Upper lobe of left lung (tissue), 6 donors: ENCODE data around the gene RPA1. TPM values are rescaled to one million over a fixed set of nuclear protein-coding genes. Genes with fewer than 3 reads are reported as not detected.
A peak's percentile ranks its signal among the peaks of the same experiment; 100 is the strongest.

Source experiments
- ATAC-seq, 2 donors: fragments of 200-7000 bp; cut with Tn5 transposase; one replicate each; pipeline ENCODE4 v1.9.1; 2022; ENCODE audit warnings: mild to moderate bottlenecking in 2 of 2, moderate library complexity in 2 of 2; ENCODE audit not compliant: low FRiP score in 2 of 2
- DNase-seq, 2 donors: peaks; one replicate each; pipeline ENCODE4 v3.0.0-alpha.2; 2019 to 2020
- H3K27ac ChIP-seq, 4 donors: fragments of 200-600 bp; sonication (generic); one replicate each; pipeline ENCODE4 v1.5.1; 2016 to 2019
- H3K27me3 ChIP-seq, 4 donors: fragments of 200-600 bp; sonication (generic); one replicate each; pipeline ENCODE4 v1.5.1; 2017 to 2019
- H3K36me3 ChIP-seq, 4 donors: fragments of 200-600 bp; sonication (generic); one replicate each; pipeline ENCODE4 v1.5.1; 2016 to 2019
- H3K4me1 ChIP-seq, 4 donors: fragments of 200-600 bp; sonication (generic); one replicate each; pipeline ENCODE4 v1.5.1; 2018 to 2019
- H3K4me3 ChIP-seq, 4 donors: fragments of 200-600 bp; sonication (generic); one replicate each; pipeline ENCODE4 v1.5.1; 2017 to 2019; ENCODE audit warnings: mild to moderate bottlenecking in 2 of 4, moderate library complexity in 1 of 4
- H3K9me3 ChIP-seq, 4 donors: fragments of 200-600 bp; sonication (generic); one replicate each; pipeline ENCODE4 v1.5.1; 2018 to 2019
- EP300 ChIP-seq, 4 donors: sonication (generic); formaldehyde crosslinking; IDR thresholded peaks; one replicate each; pipeline ENCODE4 v1.5.1; 2017; ENCODE audit warnings: antibody characterized with exemption in 4 of 4, control low read depth in 2 of 4
- POLR2A ChIP-seq, 4 donors: fragments of 450-650 bp; IDR thresholded peaks; one replicate each; pipeline ENCODE4 v1.5.1; 2016 to 2017; ENCODE audit warnings: antibody characterized with exemption in 4 of 4, mild to moderate bottlenecking in 2 of 4
- POLR2AphosphoS5 ChIP-seq, 2 donors: sonication (generic); formaldehyde crosslinking; IDR thresholded peaks; one replicate each; pipeline ENCODE4 v1.5.1; 2017; ENCODE audit warnings: antibody characterized with exemption in 2 of 2
- WGBS, 2 donors: methylation state at CpG; one replicate each; pipeline ENCODE4 v1.1.5; 2017 to 2018; 5-methylcytosine and 5-hydroxymethylcytosine counted together
- total RNA-seq, 6 donors: library from RNA; depleted of rRNA in 4 of 6; stranded (reverse); fragments of >200 nt in 4 of 6; gene quantifications; one replicate each; pipeline versions ENCODE4 v1.1.0 to v1.2.1, GENCODE V29; 2016 to 2021
- TF ChIP-seq, protein P1 (sequence below), 6 experiments: fragments of 450-650 bp in 4 of 6; fragments of 200-600 bp in 2 of 6; sonication (generic) in 2 of 6; IDR thresholded peaks; one replicate each; pipeline ENCODE4 v1.5.1; 2016 to 2019; ENCODE audit warnings: antibody characterized with exemption in 6 of 6
- donor health status: DM: no; HTN: no; CAD: no; lungs with moderate emphysema.
- donor health status: DM: no; HTN: yes; CAD: no; lungs with severe emphysema.

Gene RPA1
- 10 to 100 TPM; 14.1 to 82.3 (median 24.8) TPM for total RNA-seq

DNA sequence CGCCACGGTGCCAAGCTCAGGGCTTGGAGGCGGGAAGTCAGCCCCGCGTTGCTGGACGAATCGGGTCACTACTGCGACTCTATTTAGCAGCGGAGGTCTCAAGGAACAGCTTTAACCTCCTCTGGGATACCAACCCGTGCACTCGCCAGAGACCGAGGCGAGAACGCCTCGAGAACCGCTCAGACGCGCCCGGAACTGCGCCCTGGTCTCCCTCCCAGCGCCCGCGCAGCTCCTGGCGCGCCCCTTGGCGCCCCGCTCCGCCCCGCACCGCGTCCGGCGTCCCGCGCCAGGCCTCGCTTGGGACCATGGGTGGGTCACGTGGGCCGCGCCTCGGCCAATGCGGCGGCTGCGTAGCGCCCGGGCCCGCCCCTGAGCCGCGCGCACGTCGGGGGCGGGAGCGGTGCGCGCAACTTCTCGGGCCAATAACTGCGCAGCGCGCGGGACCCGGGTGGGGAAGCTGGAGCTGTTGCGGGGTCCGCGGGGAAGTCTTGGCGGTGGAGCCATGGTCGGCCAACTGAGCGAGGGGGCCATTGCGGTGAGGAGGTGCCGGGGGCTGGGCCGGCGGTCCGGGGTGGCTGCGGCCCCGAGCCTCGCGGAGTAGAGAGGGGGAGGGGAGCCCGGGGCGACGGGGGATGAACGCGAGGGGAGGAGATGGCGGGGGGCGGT is at the start of gene RPA1, which contains the start of gene SMYD4:
RPA1 (plus strand) TSS at position 414 of the 666 bp plus-strand sequence; CDS start at position 503, 89 bp downstream.
SMYD4 (minus strand) TSS at position 311 of the 666 bp plus-strand sequence. CDS start 1,908 bp downstream, outside the sequence.
- H3K27me3 ChIP-seq = no peaks in the 10 kb centered on the region
- 0% methylated on average over 10 to 22 of the region's 83 CpGs for WGBS, 2 donors
- peak; percentile 98 to 100 for ATAC-seq
- peak; percentile 90 to 98 for DNase-seq
- peak within 1 kb of the TSS; percentile 77 to 93 (median 89) for H3K27ac ChIP-seq
- no peak for TF ChIP-seq EP300 (IDR thresholded peaks at IDR 0.05)
- peak in 1 of 2 donors; percentile 77 for TF ChIP-seq POLR2AphosphoS5 (IDR thresholded peaks at IDR 0.05)
- peak in 3 of 4 donors; percentile 66 to 91 (median 90) for TF ChIP-seq POLR2A (IDR thresholded peaks at IDR 0.05)
- TF ChIP-seq, protein P1, sequence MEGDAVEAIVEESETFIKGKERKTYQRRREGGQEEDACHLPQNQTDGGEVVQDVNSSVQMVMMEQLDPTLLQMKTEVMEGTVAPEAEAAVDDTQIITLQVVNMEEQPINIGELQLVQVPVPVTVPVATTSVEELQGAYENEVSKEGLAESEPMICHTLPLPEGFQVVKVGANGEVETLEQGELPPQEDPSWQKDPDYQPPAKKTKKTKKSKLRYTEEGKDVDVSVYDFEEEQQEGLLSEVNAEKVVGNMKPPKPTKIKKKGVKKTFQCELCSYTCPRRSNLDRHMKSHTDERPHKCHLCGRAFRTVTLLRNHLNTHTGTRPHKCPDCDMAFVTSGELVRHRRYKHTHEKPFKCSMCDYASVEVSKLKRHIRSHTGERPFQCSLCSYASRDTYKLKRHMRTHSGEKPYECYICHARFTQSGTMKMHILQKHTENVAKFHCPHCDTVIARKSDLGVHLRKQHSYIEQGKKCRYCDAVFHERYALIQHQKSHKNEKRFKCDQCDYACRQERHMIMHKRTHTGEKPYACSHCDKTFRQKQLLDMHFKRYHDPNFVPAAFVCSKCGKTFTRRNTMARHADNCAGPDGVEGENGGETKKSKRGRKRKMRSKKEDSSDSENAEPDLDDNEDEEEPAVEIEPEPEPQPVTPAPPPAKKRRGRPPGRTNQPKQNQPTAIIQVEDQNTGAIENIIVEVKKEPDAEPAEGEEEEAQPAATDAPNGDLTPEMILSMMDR (IDR thresholded peaks at IDR 0.05) = peak in 1 of 6 experiments; percentile 23
- H3K4me3 ChIP-seq = peak within 1 kb of the TSS; percentile 87 to 99 (median 94)
- peaks cover 11 to 28% (median 19%) of the 10 kb centered on the region in 4 donors for H3K4me1 ChIP-seq
- H3K9me3 ChIP-seq = no peaks in the 10 kb centered on the region
- peaks cover 4 to 22% (median 11%) of the 10 kb centered on the region in 4 donors for H3K36me3 ChIP-seq

DNA sequence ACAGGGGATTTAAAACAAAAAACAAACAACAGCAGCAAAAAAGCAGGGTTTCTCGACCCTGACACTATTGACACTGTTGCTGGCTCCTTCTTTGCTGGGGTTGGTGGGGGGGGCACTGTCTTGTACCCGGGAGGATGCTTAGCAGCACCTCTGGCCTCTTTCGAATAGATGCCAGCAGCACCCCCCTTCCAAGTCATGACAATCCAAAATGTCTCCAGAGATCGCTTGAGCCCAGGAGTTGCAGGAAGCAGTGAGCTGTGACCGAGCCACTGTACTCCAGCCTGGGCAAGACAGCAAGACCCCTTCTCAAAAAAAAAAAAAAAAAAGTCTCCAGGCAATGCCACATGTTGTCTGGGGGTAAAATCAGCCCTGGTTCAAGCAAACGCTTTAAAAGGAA is 47.6 kb upstream of the RPA1 start:
- no peak for DNase-seq
- Histone ChIP-seq H3K9me3 (no peaks in the 10 kb centered on the region), H3K27me3 (no peaks in the 10 kb centered on the region), H3K4me1 (peaks cover 61 to 81% (median 68%) of the 10 kb centered on the region in 4 donors), H3K36me3 (peaks cover 0 to 15% (median 3%) of the 10 kb centered on the region in 4 donors), H3K27ac (peak overlapping the region; percentile 95 to 98 (median 96)), H3K4me3 (no peak overlapping the region)
- WGBS, 2 donors = 54 to 55% methylated on average over 6 of the region's 6 CpGs
- TF ChIP-seq EP300 (IDR thresholded peaks at IDR 0.05) = no peak
- TF ChIP-seq, protein P1 (IDR thresholded peaks at IDR 0.05) = no peak
- no peak for TF ChIP-seq POLR2AphosphoS5 (IDR thresholded peaks at IDR 0.05)
- TF ChIP-seq POLR2A (IDR thresholded peaks at IDR 0.05) = no peak
- ATAC-seq = no peak

DNA sequence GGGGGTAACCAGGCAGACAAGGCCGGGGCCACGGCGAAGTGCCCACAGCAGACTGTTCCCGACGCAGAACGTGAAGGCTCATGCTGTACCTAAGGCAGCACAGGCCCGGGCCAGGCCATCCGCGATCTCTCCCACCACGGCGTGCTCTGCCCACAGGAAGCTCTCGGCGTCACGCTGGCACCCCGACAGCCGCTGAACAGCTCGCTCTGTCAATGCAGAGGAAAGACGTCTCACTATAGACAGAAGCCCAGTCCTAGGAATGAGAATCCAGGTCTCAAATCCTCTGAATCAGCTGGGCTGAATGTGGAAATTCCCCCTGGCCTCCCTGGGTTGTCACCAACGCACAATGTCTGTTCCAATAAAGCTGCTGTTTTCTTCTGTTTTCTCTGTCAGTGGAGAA is 46.5 kb upstream of the RPA1 start:
- WGBS, 2 donors = 45 to 75% methylated on average over 19 of the region's 19 CpGs
- Histone ChIP-seq H3K36me3 (peaks cover 0 to 11% (median 3%) of the 10 kb centered on the region in 4 donors), H3K27me3 (no peaks in the 10 kb centered on the region), H3K9me3 (no peaks in the 10 kb centered on the region), H3K27ac (peak overlapping the region; percentile 95 to 98 (median 96)), H3K4me3 (peak overlapping the region in 1 of 4 donors; percentile 1), H3K4me1 (peaks cover 64 to 82% (median 73%) of the 10 kb centered on the region in 4 donors)
- peak; percentile 2 to 4 for ATAC-seq
- DNase-seq = peak; percentile 42 to 88
- TF ChIP-seq, protein P1 (IDR thresholded peaks at IDR 0.05) = no peak
- TF ChIP-seq EP300 (IDR thresholded peaks at IDR 0.05) (no peak), POLR2AphosphoS5 (IDR thresholded peaks at IDR 0.05) (no peak), POLR2A (IDR thresholded peaks at IDR 0.05) (no peak)

DNA sequence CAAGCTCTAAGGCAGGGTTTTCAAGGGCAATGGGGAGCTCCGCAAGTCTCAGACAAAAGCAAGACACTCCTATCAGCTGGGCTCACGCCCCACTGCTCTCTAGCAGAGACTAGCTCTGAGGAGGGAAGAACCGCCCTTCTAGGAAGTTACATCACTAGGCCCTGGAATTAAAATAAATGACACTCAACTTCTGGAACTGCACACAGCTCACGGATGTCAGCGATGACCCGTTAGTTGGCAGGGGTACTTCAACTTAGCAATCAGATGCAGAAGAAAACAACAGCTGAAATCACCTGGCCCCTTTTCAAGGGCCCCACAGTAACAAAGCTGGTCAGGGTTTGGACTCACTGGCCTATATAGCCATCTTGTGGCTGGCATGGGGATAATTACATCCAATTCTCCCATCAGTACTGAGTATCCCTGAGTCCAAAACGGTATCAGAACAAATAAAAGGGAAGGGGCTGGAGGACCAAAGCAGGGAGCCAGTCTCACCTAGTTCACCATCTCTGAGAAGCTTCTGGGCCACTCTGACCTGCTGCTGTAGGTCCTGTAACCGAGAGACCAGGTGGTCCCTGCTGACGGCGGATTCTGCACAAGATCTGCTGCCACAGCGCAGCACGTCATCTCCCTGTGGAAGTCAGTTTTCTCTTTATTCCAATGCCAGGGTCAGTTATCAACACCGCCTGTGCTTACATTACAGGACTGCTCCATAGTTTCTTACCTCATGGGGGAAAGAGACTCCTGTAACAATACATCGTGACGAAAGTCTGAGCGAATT is 45.8 kb upstream of the RPA1 start:
- TF ChIP-seq, protein P1 (IDR thresholded peaks at IDR 0.05) = peak; percentile 67 to 90 (median 83)
- TF ChIP-seq POLR2AphosphoS5 (IDR thresholded peaks at IDR 0.05) = peak; percentile 86 to 96
- peak in 3 of 4 donors; percentile 45 to 83 (median 58) for TF ChIP-seq POLR2A (IDR thresholded peaks at IDR 0.05)
- peak; percentile 42 to 98 (median 86) for TF ChIP-seq EP300 (IDR thresholded peaks at IDR 0.05)
- Histone ChIP-seq H3K9me3 (no peaks in the 10 kb centered on the region), H3K36me3 (peaks cover 0 to 11% (median 3%) of the 10 kb centered on the region in 4 donors), H3K4me1 (peaks cover 64 to 80% (median 71%) of the 10 kb centered on the region in 4 donors), H3K27me3 (no peaks in the 10 kb centered on the region), H3K27ac (peak overlapping the region; percentile 95 to 98 (median 96)), H3K4me3 (no peak overlapping the region)
- 46 to 47% methylated on average over 16 of the region's 16 CpGs for WGBS, 2 donors
- DNase-seq (peak in 1 of 2 donors; percentile 94), ATAC-seq (peak; percentile 90 to 91)
